Fibroblast of mammary gland (primary cell): Measurements from ENCODE around the gene TNPO2.
"Not testable (repeated sequence)": the region's sequence is repeated elsewhere in the genome, so short reads cannot be mapped to it uniquely, and the experiment has no call there.

ENCODE experiments used
- DNase-seq: peaks from one replicate; pipeline ENCODE4 v3.0.0-alpha.2; 2010; ENCODE audit warnings: low read depth
- H3K4me3 ChIP-seq: 2 replicates; pipeline ENCODE4 v1.5.1; 2011; ENCODE audit warnings: low read depth, mild to moderate bottlenecking, low read length, moderate library complexity; ENCODE audit not compliant: control insufficient read depth
- TF ChIP-seq, protein P1 (sequence below): conservative IDR thresholded peaks from 2 replicates; pipeline ENCODE4 v1.5.1; 2011; ENCODE audit warnings: low read depth, low read length, inconsistent platforms; ENCODE audit not compliant: control insufficient read depth, insufficient read depth

The TNPO2 gene

GRCh38 chr19:12720851-12721655, 2.7 kb downstream of the TNPO2 start:
- no peak for DNase-seq
- TF ChIP-seq, protein P1, sequence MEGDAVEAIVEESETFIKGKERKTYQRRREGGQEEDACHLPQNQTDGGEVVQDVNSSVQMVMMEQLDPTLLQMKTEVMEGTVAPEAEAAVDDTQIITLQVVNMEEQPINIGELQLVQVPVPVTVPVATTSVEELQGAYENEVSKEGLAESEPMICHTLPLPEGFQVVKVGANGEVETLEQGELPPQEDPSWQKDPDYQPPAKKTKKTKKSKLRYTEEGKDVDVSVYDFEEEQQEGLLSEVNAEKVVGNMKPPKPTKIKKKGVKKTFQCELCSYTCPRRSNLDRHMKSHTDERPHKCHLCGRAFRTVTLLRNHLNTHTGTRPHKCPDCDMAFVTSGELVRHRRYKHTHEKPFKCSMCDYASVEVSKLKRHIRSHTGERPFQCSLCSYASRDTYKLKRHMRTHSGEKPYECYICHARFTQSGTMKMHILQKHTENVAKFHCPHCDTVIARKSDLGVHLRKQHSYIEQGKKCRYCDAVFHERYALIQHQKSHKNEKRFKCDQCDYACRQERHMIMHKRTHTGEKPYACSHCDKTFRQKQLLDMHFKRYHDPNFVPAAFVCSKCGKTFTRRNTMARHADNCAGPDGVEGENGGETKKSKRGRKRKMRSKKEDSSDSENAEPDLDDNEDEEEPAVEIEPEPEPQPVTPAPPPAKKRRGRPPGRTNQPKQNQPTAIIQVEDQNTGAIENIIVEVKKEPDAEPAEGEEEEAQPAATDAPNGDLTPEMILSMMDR, result no peak
- H3K4me3 ChIP-seq, result peak overlapping the region; percentile 93

- no peak for DNase-seq
Measured at GRCh38 chr19:12720296-12720695, 3.4 kb downstream of the TNPO2 start.

DNA sequence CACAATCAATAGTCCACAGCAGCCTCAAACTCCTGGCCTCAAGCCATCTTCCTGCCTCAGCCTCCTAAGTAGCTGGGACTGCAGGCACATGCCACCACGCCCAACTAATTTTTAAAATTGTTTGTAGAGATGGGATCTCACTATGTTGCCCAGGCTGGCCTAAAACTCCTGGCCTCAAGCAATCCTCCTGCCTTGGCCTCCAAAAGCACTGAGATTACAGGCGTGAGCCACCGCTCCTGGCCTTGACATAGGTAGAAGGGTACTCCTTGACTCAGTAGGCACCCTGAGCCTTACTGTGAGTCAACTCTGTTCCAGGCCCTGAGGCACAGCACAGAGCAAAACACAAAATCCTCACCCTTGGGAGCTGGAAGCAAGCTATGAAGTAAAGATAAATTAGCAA, 7.8 kb downstream of the TNPO2 start:
- TF ChIP-seq, protein P1, result no peak
- H3K4me3 ChIP-seq, result no peak overlapping the region
- DNase-seq, result no peak

More at GRCh38 chr19:12720296-12720695, 3.4 kb downstream of the TNPO2 start:
- TF ChIP-seq, protein P1, result no peak
- H3K4me3 ChIP-seq, result peak overlapping the region; percentile 93

GRCh38 chr19:12715102-12715501, 8.6 kb downstream of the TNPO2 start:
- no peak overlapping the region for H3K4me3 ChIP-seq
- TF ChIP-seq, protein P1, result no peak
- DNase-seq, result no peak

DNA sequence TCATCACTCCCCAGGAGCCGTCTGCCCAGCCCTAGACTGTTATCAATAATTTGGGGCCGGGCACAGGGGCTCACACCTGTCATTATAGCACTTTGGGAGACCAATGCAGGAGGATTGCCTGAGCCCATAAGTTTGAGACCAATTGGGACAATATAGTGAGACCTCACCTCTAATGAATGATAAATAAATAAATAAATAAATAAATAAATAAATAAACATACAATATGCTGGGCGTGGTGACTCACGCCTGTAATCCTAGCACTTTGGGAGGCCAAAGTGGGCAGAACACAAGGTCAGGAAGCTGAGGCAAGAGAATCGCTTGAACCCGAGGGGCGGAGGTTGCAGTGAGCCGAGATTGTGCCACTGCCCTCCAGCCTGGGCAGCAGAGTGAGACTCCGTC, 10.4 kb downstream of the TNPO2 start:
- not testable (repeated sequence) for DNase-seq, H3K4me3 ChIP-seq

GRCh38 chr19:12712077-12712476, 11.7 kb downstream of the TNPO2 start:
- DNase-seq, H3K4me3 ChIP-seq: not testable (repeated sequence)

GRCh38 chr19:12711187-12711586, 12.5 kb downstream of the TNPO2 start:
- DNase-seq, result no peak
- no peak overlapping the region for H3K4me3 ChIP-seq
- TF ChIP-seq, protein P1, result no peak

GRCh38 chr19:12708641-12709040, 15.1 kb downstream of the TNPO2 start:
- TF ChIP-seq, protein P1, result no peak
- no peak overlapping the region for H3K4me3 ChIP-seq
- no peak for DNase-seq
